NB4 (cell line): ENCODE results near the gene AUTS2.

Experiments used
- DNase-seq: peaks from one replicate; pipeline ENCODE4 v3.0.0; 2010; ENCODE audit warnings: low read depth
- H3K4me3 ChIP-seq: one replicate; pipeline ENCODE4 v1.5.1; 2011; ENCODE audit warnings: mild to moderate bottlenecking, low read depth, low read length, moderate library complexity
- CTCF ChIP-seq: IDR thresholded peaks from one replicate; pipeline ENCODE4 v1.5.1; 2012; ENCODE audit warnings: low read depth, low read length
- MAX ChIP-seq: IDR thresholded peaks from 2 replicates; pipeline ENCODE4 v1.6.1; 2011; ENCODE audit warnings: low read depth, low read length
- MYC ChIP-seq: IDR thresholded peaks from 2 replicates; pipeline ENCODE4 v1.6.1; 2011; ENCODE audit warnings: low read depth, low read length
- POLR2A ChIP-seq: IDR thresholded peaks from 2 replicates; pipeline ENCODE4 v1.6.1; 2011; ENCODE audit warnings: mild to moderate bottlenecking; ENCODE audit not compliant: insufficient read length; ENCODE audit errors: extremely low read depth

The AUTS2 gene

GRCh38 chr7:70487428-70487827 is 889.2 kb downstream of the AUTS2 start:
- H3K4me3 ChIP-seq = no peak overlapping the region
- DNase-seq = no peak
- TF ChIP-seq MAX = no peak
- no peak for TF ChIP-seq CTCF
- no peak for TF ChIP-seq MYC
- no peak for TF ChIP-seq POLR2A

DNA sequence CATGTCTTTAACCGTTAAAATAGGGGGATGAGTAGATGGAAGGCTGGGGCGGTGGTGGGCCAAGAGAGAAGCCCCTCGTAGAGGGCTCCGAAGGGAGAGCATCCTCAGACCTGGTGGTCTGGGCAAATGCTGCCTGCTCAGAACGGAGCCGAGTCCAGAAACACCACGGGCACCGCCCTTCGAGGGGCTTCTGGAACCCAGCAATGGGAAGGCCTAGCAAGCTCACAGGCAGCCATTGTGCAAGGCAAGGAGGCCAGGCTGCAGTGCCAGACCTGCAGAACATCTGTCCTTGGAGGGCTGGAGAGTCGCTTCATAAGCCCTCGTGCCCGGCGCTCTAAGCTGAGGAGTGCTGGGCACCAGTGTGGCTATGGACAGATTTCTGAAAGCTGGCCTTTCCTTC is 889.6 kb downstream of the AUTS2 start:
- DNase-seq = no peak
- H3K4me3 ChIP-seq = no peak overlapping the region
- TF ChIP-seq MAX = no peak
- no peak for TF ChIP-seq POLR2A

GRCh38 chr7:70489813-70490212 is 891.5 kb downstream of the AUTS2 start:
- no peak for DNase-seq
- no peak for TF ChIP-seq CTCF
- no peak for TF ChIP-seq MAX
- no peak for TF ChIP-seq POLR2A
- TF ChIP-seq MYC = no peak
- H3K4me3 ChIP-seq = no peak overlapping the region

DNA sequence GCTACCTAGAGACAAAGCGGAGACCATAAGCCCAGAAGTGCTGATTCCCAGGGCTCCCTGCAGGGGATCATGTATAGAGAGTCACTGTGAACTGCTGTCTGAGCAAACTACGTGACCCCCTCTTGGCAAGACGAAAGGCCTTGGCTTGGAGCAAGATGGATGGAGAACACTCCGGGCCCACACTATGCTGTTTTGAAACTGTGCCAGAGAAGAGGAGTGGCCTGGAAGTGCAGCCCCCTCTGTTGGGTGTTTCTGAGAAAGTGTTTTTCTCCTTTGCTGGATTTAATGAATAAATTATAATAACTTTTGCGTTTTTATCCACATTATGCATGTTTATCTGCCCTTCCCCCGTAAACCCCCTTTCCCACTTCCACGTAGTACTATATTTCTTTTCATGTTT is 894.4 kb downstream of the AUTS2 start:
- DNase-seq = no peak
- TF ChIP-seq CTCF (no peak), MAX (no peak), MYC (no peak), POLR2A (no peak)
- no peak overlapping the region for H3K4me3 ChIP-seq

DNA sequence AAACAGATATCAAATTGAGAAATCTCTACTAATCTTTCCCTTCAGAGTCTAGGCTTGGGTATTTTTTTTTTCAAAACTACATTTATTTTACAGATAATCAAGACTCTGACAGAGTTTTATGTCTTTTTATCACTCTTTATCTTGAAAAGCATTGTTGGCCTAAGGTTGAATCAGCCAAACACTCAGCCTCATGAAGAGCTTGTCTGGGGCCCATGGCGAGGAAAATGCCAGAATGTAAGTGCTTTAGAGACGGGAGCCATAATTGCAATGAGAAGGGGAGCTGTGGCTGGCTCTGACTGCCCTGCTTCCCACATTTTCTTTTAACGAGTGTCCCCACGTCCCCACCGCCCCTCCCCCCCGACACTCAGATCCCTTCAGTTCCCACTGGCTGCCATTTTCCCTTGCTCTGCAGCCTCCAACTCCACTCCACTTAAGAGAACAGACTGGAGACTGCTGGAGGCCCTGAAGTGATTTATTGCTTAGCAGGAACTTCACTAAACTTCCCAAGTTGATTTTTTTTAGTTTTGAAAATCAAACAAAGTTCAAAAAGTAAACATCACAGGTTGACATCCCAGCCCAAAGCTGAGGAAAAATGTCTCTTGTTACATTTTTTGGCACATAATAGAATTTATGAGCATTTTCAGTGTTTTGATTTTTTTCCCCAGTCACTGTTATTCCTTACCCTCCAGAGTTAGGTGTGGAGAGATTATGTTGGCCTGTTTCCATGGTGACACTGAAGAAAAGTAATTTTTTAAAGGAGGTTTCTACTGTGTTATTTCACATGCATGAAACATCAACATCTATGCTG is 896.2 kb downstream of the AUTS2 start:
- DNase-seq = no peak
- TF ChIP-seq POLR2A (no peak), MYC (no peak), MAX (no peak), CTCF (no peak)

GRCh38 chr7:70495033-70495376 is 896.7 kb downstream of the AUTS2 start:
- TF ChIP-seq MYC = no peak
- TF ChIP-seq POLR2A = no peak
- no peak for TF ChIP-seq CTCF
- no peak for TF ChIP-seq MAX
- no peak overlapping the region for H3K4me3 ChIP-seq
- no peak for DNase-seq

More for the DNA sequence above, 896.2 kb downstream of the AUTS2 start:
- H3K4me3 ChIP-seq = no peak overlapping the region
